Mucosa of descending colon (tissue), 3 donors: ENCODE results near the gene MTMR10. TPM values are rescaled to one million over a fixed set of nuclear protein-coding genes. Genes with fewer than 3 reads are reported as not detected.

Experiments used
- ATAC-seq: fragments of 200-7000 bp; cut with Tn5 transposase; one replicate; pipeline ENCODE4 v1.9.1; 2020; ENCODE audit warnings: mild to moderate bottlenecking, moderate library complexity
- DNase-seq, 3 donors: peaks; one replicate each; pipeline ENCODE4 v3.0.0-alpha.2; 2020
- H3K36me3 ChIP-seq: fragments of 200-600 bp; one replicate; pipeline ENCODE4 v1.8.0; 2021; ENCODE audit warnings: low read depth, mild to moderate bottlenecking
- H3K4me1 ChIP-seq: fragments of 200-600 bp; one replicate; pipeline ENCODE4 v1.8.0; 2021; ENCODE audit warnings: low read depth, mild to moderate bottlenecking
- H3K4me3 ChIP-seq: fragments of 200-600 bp; one replicate; pipeline ENCODE4 v1.8.0; 2021; ENCODE audit warnings: mild to moderate bottlenecking
- H3K9me3 ChIP-seq: fragments of 200-600 bp; one replicate; pipeline ENCODE4 v1.8.0; 2021; ENCODE audit warnings: mild to moderate bottlenecking
- intact Hi-C, 2 donors: fragments of 100-400 bp; cut with DNase I in 1 of 2; cut with micrococcal nuclease in 1 of 2; formaldehyde crosslinking; loops; one replicate each; pipeline versions ENCODE4 v1.11.0 to v1.11.1; 2022; cut with DNase I, micrococcal nuclease
- total RNA-seq, 3 donors: library from RNA; stranded (reverse); fragmentation: NEBNext Ultra II Directional in 2 of 3; extraction: Animal tissue kit (Norgen Biotek cat#: 25700) in 2 of 3; gene quantifications; one replicate each; pipeline versions ENCODE4 v1.2.1 to v1.2.4, GENCODE V29; 2021 to 2023
- TF ChIP-seq, protein P1 (sequence below): fragments of 200-600 bp; IDR thresholded peaks from one replicate; pipeline ENCODE4 v1.8.0; 2022; ENCODE audit warnings: antibody characterized with exemption, mild to moderate bottlenecking
- donor health status: DM: no; HTN: no; CAD: no; lungs with moderate emphysema.
- donor health status: DM: no; HTN: no; CAD: no.
- donor health status: DM: no; HTN: yes; CAD: no.

Gene MTMR10
- total RNA-seq, 3 donors from 2014 or later = 34.4 to 42.0 (median 37.5) TPM

DNA sequence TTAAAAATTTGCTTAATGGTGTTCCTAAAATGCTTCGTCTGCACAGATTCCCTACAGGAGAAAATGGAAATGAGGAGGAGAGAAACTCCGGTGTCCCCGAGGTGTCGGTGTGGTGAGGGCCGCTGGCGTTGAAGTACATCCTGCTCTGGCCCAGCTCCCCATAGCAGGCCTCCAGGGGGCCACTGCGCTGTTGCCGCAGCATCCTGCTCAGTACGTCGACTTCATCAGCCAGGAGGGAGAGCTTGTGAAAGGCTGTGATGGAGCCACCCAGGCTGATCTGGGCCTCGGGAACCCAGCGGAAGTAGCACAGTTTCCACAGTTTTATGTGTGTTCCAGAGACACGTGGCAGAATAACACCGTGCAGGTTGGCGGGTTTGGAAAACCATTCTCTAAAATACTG lies 49.9 kb downstream of the MTMR10 start:
- H3K4me3 ChIP-seq = no peak overlapping the region
- H3K9me3 ChIP-seq = no peaks in the 10 kb centered on the region
- TF ChIP-seq, protein P1, sequence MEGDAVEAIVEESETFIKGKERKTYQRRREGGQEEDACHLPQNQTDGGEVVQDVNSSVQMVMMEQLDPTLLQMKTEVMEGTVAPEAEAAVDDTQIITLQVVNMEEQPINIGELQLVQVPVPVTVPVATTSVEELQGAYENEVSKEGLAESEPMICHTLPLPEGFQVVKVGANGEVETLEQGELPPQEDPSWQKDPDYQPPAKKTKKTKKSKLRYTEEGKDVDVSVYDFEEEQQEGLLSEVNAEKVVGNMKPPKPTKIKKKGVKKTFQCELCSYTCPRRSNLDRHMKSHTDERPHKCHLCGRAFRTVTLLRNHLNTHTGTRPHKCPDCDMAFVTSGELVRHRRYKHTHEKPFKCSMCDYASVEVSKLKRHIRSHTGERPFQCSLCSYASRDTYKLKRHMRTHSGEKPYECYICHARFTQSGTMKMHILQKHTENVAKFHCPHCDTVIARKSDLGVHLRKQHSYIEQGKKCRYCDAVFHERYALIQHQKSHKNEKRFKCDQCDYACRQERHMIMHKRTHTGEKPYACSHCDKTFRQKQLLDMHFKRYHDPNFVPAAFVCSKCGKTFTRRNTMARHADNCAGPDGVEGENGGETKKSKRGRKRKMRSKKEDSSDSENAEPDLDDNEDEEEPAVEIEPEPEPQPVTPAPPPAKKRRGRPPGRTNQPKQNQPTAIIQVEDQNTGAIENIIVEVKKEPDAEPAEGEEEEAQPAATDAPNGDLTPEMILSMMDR = no peak
- no peaks in the 10 kb centered on the region for H3K4me1 ChIP-seq
- no peak for DNase-seq
- peaks cover 9% of the 10 kb centered on the region for H3K36me3 ChIP-seq
- intact Hi-C loops = no loop called here
- no peak for ATAC-seq

DNA sequence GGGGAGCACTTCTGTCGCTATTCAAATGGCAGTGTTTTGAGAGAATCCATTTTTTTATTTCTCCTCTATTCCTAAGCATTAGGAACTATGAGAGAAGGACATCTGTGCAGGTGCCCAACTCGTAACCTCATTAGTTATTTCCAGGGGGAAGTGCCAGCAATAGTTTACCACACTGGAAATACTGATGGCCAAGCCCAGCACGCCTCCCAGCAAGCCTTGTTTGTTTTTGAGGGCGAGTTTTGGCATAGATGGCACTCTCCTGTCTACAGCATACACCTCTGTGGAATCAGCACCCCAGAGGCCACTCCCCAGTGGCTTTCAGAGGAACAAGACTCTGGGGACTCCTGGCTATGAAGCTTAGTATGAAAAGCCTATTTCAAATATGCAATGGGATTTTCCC lies 51.1 kb downstream of the MTMR10 start:
- ATAC-seq = peak; percentile 71
- Histone ChIP-seq H3K4me1 (no peaks in the 10 kb centered on the region), H3K4me3 (no peak overlapping the region), H3K36me3 (peaks cover 9% of the 10 kb centered on the region), H3K9me3 (no peaks in the 10 kb centered on the region)
- TF ChIP-seq, protein P1 = no peak
- intact Hi-C loops = no loop called here
- peak in 1 of 3 donors; percentile 19 for DNase-seq

DNA sequence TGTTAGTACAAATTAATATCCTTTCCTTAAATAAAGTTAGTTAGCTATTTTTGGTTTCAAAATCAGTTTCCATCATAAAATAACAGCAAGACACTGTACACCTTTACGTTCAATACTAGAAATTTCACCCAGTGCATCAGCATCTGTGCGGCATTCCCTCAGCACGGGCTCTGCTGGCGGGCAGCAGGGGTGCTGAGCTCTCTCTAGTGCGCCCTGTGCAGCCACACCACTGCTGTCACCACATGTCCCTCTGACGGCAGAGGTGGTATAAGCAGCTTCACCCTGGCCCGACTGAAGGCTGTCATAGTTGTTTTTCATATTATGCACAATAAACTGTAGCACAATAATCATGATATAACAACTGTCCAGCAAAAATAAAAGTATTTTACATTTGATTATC lies 52.3 kb downstream of the MTMR10 start:
- intact Hi-C loops = no loop called here
- DNase-seq = no peak
- H3K4me1 ChIP-seq = no peaks in the 10 kb centered on the region

DNA sequence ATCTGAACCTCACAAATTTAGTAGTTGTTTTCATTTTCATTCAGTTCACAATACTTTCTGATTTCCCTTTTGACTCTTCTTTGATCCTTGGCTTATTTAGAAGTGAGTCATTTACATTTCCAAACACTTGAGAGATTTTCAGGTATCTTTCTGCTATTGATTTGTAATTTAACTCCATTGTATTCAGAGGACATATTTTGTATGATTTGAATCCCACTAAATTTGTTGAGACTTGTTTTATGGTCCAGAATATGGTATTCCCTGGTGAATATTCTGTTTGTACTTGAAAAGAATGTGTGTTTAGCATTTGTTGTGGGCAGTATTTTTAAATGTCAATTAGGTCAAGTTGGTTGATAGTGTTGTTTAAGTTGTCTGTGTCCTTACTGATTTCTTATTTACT lies 58.1 kb downstream of the MTMR10 start:
- intact Hi-C loops = no loop called here
- Histone ChIP-seq H3K9me3 (no peaks in the 10 kb centered on the region), H3K4me1 (no peaks in the 10 kb centered on the region), H3K36me3 (no peaks in the 10 kb centered on the region), H3K4me3 (no peak overlapping the region)
- no peak for DNase-seq
- TF ChIP-seq, protein P1 = no peak
- no peak for ATAC-seq

More for the DNA sequence above, 52.3 kb downstream of the MTMR10 start:
- TF ChIP-seq, protein P1 = no peak
- Histone ChIP-seq H3K36me3 (peaks cover 9% of the 10 kb centered on the region), H3K9me3 (no peaks in the 10 kb centered on the region), H3K4me3 (no peak overlapping the region)
- no peak for ATAC-seq

DNA sequence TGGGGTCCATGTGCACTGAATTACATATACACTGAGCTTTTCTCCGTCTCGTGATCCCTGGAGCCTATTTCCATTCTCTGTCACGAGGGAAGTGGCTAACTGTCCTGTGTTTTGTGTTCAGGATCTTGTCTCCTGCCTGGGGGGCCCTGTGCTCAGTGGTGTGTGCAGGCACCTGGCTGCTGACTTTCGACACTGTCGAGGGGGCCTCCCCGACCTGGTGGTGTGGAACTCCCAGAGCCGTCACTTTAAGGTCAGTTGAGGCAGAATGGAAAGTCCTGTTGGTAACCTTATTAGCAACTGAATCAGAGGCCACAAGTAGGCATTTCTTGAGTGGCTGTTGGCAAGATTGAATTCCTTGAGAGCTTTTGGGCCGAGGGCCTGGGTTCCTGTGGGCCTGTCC lies 61.0 kb downstream of the MTMR10 start:
- intact Hi-C loops = no loop called here
- DNase-seq (no peak), ATAC-seq (no peak)
- no peak overlapping the region for H3K4me3 ChIP-seq
- no peaks in the 10 kb centered on the region for H3K36me3 ChIP-seq
- TF ChIP-seq, protein P1 = no peak
- H3K4me1 ChIP-seq = no peaks in the 10 kb centered on the region
- no peaks in the 10 kb centered on the region for H3K9me3 ChIP-seq

DNA sequence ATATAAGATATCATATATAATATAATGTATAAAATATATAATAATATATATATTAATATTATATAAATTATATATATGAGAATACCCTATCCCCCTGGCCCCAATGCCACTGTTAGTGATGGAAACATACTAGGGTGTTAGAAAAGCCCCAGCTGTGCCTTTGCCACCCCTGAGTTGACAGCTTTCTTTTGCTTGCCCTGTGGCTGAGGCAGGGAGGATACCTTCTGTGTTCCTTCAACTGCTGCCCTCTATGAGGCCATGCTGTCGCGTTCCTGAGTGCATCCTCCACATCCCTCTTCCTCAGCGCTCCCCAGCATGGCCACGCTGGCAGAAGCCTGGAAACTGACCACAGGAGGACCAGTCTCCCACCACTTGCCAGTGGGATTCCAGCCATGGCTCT lies 61.4 kb downstream of the MTMR10 start:
- H3K9me3 ChIP-seq = no peaks in the 10 kb centered on the region
- no peaks in the 10 kb centered on the region for H3K36me3 ChIP-seq
- TF ChIP-seq, protein P1 = no peak
- ATAC-seq (no peak), DNase-seq (no peak)
- intact Hi-C loops = no loop called here
- no peak overlapping the region for H3K4me3 ChIP-seq
- H3K4me1 ChIP-seq = no peaks in the 10 kb centered on the region
